ENCODE data around the gene LIPJ.

The LIPJ gene

GRCh38 chr10:88642963-88643362 is 56.4 kb downstream of the LIPJ start:
- no peaks in the 10 kb centered on the region for H3K79me2 ChIP-seq (ENCODE audit: insufficient read depth, low read length)
- no peaks in the 10 kb centered on the region for H3K4me1 ChIP-seq (ENCODE audit: insufficient read depth, low read length)
- DNase-seq = no peak
- H3K4me2 ChIP-seq (ENCODE audit: insufficient read depth, low read length) = no peak overlapping the region
- H3K27ac ChIP-seq (ENCODE audit: low read length) = no peak overlapping the region
- H3K36me3 ChIP-seq (ENCODE audit: insufficient read depth, low read length) = no peaks in the 10 kb centered on the region
- H4K20me1 ChIP-seq (ENCODE audit: insufficient read depth, low read length) = no peaks in the 10 kb centered on the region
- ATAC-seq (ENCODE audit: insufficient read depth, low read depth) = no peak
- H3K9ac ChIP-seq (ENCODE audit: low read depth, low read length) = no peak overlapping the region
- H3K9me3 ChIP-seq (ENCODE audit: insufficient read depth, low read length, severe bottlenecking) = no peaks in the 10 kb centered on the region
- H2AFZ ChIP-seq (ENCODE audit: low read depth, low read length) = no peak overlapping the region
- no peak for TF ChIP-seq EZH2 (IDR thresholded peaks at IDR 0.05; ENCODE audit: borderline replicate concordance, low read depth, low read length, severe bottlenecking)
- TF ChIP-seq, protein P1, sequence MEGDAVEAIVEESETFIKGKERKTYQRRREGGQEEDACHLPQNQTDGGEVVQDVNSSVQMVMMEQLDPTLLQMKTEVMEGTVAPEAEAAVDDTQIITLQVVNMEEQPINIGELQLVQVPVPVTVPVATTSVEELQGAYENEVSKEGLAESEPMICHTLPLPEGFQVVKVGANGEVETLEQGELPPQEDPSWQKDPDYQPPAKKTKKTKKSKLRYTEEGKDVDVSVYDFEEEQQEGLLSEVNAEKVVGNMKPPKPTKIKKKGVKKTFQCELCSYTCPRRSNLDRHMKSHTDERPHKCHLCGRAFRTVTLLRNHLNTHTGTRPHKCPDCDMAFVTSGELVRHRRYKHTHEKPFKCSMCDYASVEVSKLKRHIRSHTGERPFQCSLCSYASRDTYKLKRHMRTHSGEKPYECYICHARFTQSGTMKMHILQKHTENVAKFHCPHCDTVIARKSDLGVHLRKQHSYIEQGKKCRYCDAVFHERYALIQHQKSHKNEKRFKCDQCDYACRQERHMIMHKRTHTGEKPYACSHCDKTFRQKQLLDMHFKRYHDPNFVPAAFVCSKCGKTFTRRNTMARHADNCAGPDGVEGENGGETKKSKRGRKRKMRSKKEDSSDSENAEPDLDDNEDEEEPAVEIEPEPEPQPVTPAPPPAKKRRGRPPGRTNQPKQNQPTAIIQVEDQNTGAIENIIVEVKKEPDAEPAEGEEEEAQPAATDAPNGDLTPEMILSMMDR (IDR thresholded peaks at IDR 0.05; ENCODE audit: borderline replicate concordance, extremely low read depth, low read length, poor library complexity, severe bottlenecking) = no peak
- H3K27me3 ChIP-seq (ENCODE audit: insufficient read depth, low read length, poor library complexity) = peaks cover 13% of the 10 kb centered on the region
- no peak overlapping the region for H3K4me3 ChIP-seq (ENCODE audit: low read depth in 1 of 2, low read length in 2 of 2)

DNA sequence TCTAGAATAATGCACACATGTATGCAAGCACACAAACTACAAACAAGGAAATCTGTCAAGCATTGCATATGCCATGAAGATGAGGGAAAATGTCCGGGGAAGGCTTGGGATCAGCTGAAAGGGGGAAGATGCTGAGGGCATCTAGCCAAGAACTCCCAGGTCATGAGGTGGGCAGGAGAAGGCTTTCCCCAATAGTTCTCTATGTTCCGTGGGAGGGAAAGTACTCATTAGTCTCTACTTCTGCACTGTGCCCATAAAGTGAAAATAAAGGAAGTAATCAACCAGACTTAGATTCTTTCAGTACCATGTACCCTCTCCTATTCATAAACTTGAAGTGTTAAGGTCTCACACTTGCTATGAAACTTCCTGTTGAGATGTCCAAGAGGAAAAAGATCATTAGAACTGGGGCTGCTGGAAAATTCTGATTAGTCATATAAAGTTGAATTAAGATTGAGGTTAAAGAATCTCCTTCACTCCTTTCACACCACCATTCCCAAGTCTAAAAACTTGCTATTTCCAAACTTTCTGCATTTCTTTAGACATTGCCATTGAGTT is 60.6 kb downstream of the LIPJ start:
- Histone ChIP-seq H3K4me2 (ENCODE audit: insufficient read depth, low read length) (no peak overlapping the region), H3K4me1 (ENCODE audit: insufficient read depth, low read length) (no peaks in the 10 kb centered on the region), H3K36me3 (ENCODE audit: insufficient read depth, low read length) (no peaks in the 10 kb centered on the region), H3K4me3 (ENCODE audit: low read depth in 1 of 2, low read length in 2 of 2) (no peak overlapping the region), H3K79me2 (ENCODE audit: insufficient read depth, low read length) (no peaks in the 10 kb centered on the region), H4K20me1 (ENCODE audit: insufficient read depth, low read length) (no peaks in the 10 kb centered on the region), H2AFZ (ENCODE audit: low read depth, low read length) (no peak overlapping the region), H3K9ac (ENCODE audit: low read depth, low read length) (no peak overlapping the region), H3K9me3 (ENCODE audit: insufficient read depth, low read length, severe bottlenecking) (no peaks in the 10 kb centered on the region), H3K27ac (ENCODE audit: low read length) (no peak overlapping the region), H3K27me3 (ENCODE audit: insufficient read depth, low read length, poor library complexity) (peaks cover 16% of the 10 kb centered on the region)
- DNase-seq (no peak), ATAC-seq (ENCODE audit: insufficient read depth, low read depth) (no peak)
- TF ChIP-seq, protein P1 (IDR thresholded peaks at IDR 0.05; ENCODE audit: borderline replicate concordance, extremely low read depth, low read length, poor library complexity, severe bottlenecking) = no peak
- no peak for TF ChIP-seq EZH2 (IDR thresholded peaks at IDR 0.05; ENCODE audit: borderline replicate concordance, low read depth, low read length, severe bottlenecking)

DNA sequence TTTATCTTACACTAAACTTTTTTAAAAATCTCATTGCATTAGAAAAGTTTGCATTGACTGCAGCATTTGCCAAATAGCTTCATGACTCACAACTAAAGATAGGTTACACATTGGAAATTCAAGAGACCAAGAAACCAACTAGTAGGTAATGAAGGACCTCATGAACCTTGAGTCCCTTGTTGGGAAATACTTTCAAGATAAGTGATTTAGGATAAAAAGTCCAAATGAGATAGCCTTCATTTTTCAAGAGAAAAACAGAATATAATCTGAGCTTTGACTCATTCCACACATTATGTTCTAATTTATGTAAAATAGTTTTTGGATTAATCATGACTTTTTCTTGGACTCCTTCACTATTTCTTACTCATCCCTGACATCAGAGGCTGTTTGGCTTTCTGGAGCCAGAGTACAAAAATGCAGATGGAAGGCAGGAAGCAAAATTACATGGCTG is 64.6 kb downstream of the LIPJ start:
- Histone ChIP-seq H3K27ac (ENCODE audit: low read length) (no peak overlapping the region), H3K9me3 (ENCODE audit: insufficient read depth, low read length, severe bottlenecking) (no peaks in the 10 kb centered on the region), H3K9ac (ENCODE audit: low read depth, low read length) (no peak overlapping the region), H3K4me1 (ENCODE audit: insufficient read depth, low read length) (no peaks in the 10 kb centered on the region), H3K36me3 (ENCODE audit: insufficient read depth, low read length) (no peaks in the 10 kb centered on the region), H3K4me3 (ENCODE audit: low read depth in 1 of 2, low read length in 2 of 2) (no peak overlapping the region), H3K79me2 (ENCODE audit: insufficient read depth, low read length) (no peaks in the 10 kb centered on the region), H4K20me1 (ENCODE audit: insufficient read depth, low read length) (no peaks in the 10 kb centered on the region), H2AFZ (ENCODE audit: low read depth, low read length) (no peak overlapping the region), H3K27me3 (ENCODE audit: insufficient read depth, low read length, poor library complexity) (peaks cover 11% of the 10 kb centered on the region), H3K4me2 (ENCODE audit: insufficient read depth, low read length) (no peak overlapping the region)
- DNase-seq (no peak), ATAC-seq (ENCODE audit: insufficient read depth, low read depth) (no peak)
- TF ChIP-seq EZH2 (IDR thresholded peaks at IDR 0.05; ENCODE audit: borderline replicate concordance, low read depth, low read length, severe bottlenecking) = no peak
- TF ChIP-seq, protein P1 (IDR thresholded peaks at IDR 0.05; ENCODE audit: borderline replicate concordance, extremely low read depth, low read length, poor library complexity, severe bottlenecking) = no peak

All from DND-41 (cell line).